ENCODE data around the gene FRMD4A. TPM values are rescaled to one million over a fixed set of nuclear protein-coding genes. Genes with fewer than 3 reads are reported as not detected.

Gene FRMD4A
- total RNA-seq, 1 donor from 2014 or later: 20.2 TPM

GRCh38 chr10:14102056-14102455 is 228.7 kb downstream of the FRMD4A start:
- H3K27me3 Mint-ChIP-seq (ENCODE audit: insufficient read depth, low read depth): peaks cover 7% of the 10 kb centered on the region
- H3K9me3 ChIP-seq (ENCODE audit: low read depth): no peaks in the 10 kb centered on the region
- peaks cover 5% of the 10 kb centered on the region for H3K9me3 Mint-ChIP-seq
- peak; percentile 60 for DNase-seq (ENCODE audit: low spot score)
- H3K4me1 ChIP-seq: peaks cover 7% of the 10 kb centered on the region
- TF ChIP-seq EZH2phosphoT487 (IDR thresholded peaks at IDR 0.05) (no peak), EZH2 (IDR thresholded peaks at IDR 0.05) (no peak), CTCF (IDR thresholded peaks at IDR 0.05) (no peak)
- H3K4me3 ChIP-seq: no peak overlapping the region
- no peaks in the 10 kb centered on the region for H3K79me2 ChIP-seq (ENCODE audit: low read depth)
- H3K27me3 ChIP-seq: no peaks in the 10 kb centered on the region
- H3K36me3 ChIP-seq: no peaks in the 10 kb centered on the region
- H2AFZ ChIP-seq (replicated peaks): no peak overlapping the region
- no peaks in the 10 kb centered on the region for H4K20me1 ChIP-seq (ENCODE audit: low read depth)
- peaks cover 10% of the 10 kb centered on the region for H3F3A ChIP-seq (ENCODE audit: low read depth)
- H3K4me3 Mint-ChIP-seq: no peak overlapping the region
- H3K27ac Mint-ChIP-seq: no peak overlapping the region
- peaks cover 4% of the 10 kb centered on the region for H3K36me3 Mint-ChIP-seq
- H3K4me1 Mint-ChIP-seq: peaks cover 8% of the 10 kb centered on the region
- H3K9ac ChIP-seq: no peak overlapping the region
- no peak overlapping the region for H3K27ac ChIP-seq
- peak overlapping the region; percentile 42 for H3K4me2 ChIP-seq

GRCh38 chr10:14099885-14100284 is 230.8 kb downstream of the FRMD4A start:
- DNase-seq (ENCODE audit: low spot score): no peak
- H3K36me3 Mint-ChIP-seq: peaks cover 4% of the 10 kb centered on the region
- H3K4me1 Mint-ChIP-seq: peaks cover 8% of the 10 kb centered on the region

GRCh38 chr10:14093730-14094484 is 236.8 kb downstream of the FRMD4A start:
- no peaks in the 10 kb centered on the region for H4K20me1 ChIP-seq (ENCODE audit: low read depth)
- H3K27ac ChIP-seq: no peak overlapping the region
- no peak overlapping the region for H3K9ac ChIP-seq
- H3K4me1 Mint-ChIP-seq: peaks cover 35% of the 10 kb centered on the region
- DNase-seq (ENCODE audit: low spot score): peak; percentile 68
- peak overlapping the region; percentile 71 for H2AFZ ChIP-seq (replicated peaks)
- no peaks in the 10 kb centered on the region for H3K79me2 ChIP-seq (ENCODE audit: low read depth)
- no peaks in the 10 kb centered on the region for H3K27me3 Mint-ChIP-seq (ENCODE audit: insufficient read depth, low read depth)
- H3K4me3 Mint-ChIP-seq: no peak overlapping the region
- H3K27me3 ChIP-seq: no peaks in the 10 kb centered on the region
- H3K36me3 Mint-ChIP-seq: no peaks in the 10 kb centered on the region
- no peaks in the 10 kb centered on the region for H3K9me3 ChIP-seq (ENCODE audit: low read depth)
- peaks cover 23% of the 10 kb centered on the region for H3K4me1 ChIP-seq
- peaks cover 23% of the 10 kb centered on the region for H3F3A ChIP-seq (ENCODE audit: low read depth)
- no peaks in the 10 kb centered on the region for H3K36me3 ChIP-seq
- H3K27ac Mint-ChIP-seq: peak overlapping the region; percentile 48
- TF ChIP-seq EZH2 (IDR thresholded peaks at IDR 0.05): no peak
- TF ChIP-seq EZH2phosphoT487 (IDR thresholded peaks at IDR 0.05): no peak
- TF ChIP-seq CTCF (IDR thresholded peaks at IDR 0.05): peak; percentile 42
- H3K9me3 Mint-ChIP-seq: no peaks in the 10 kb centered on the region
- H3K4me3 ChIP-seq: no peak overlapping the region
- peak overlapping the region; percentile 24 for H3K4me2 ChIP-seq

More at GRCh38 chr10:14099885-14100284, 230.8 kb downstream of the FRMD4A start:
- peak overlapping the region; percentile 46 for H2AFZ ChIP-seq (replicated peaks)
- peaks cover 7% of the 10 kb centered on the region for H3K27me3 Mint-ChIP-seq (ENCODE audit: insufficient read depth, low read depth)
- peaks cover 7% of the 10 kb centered on the region for H3K4me1 ChIP-seq
- no peak overlapping the region for H3K9ac ChIP-seq
- TF ChIP-seq EZH2phosphoT487 (IDR thresholded peaks at IDR 0.05) (no peak), EZH2 (IDR thresholded peaks at IDR 0.05) (no peak), CTCF (IDR thresholded peaks at IDR 0.05) (no peak)
- no peak overlapping the region for H3K4me2 ChIP-seq
- peaks cover 2% of the 10 kb centered on the region for H3K9me3 Mint-ChIP-seq
- no peaks in the 10 kb centered on the region for H3K27me3 ChIP-seq
- H3K36me3 ChIP-seq: no peaks in the 10 kb centered on the region
- peaks cover 10% of the 10 kb centered on the region for H3F3A ChIP-seq (ENCODE audit: low read depth)
- H3K4me3 Mint-ChIP-seq: no peak overlapping the region
- H3K27ac ChIP-seq: no peak overlapping the region
- H3K4me3 ChIP-seq: no peak overlapping the region
- H3K79me2 ChIP-seq (ENCODE audit: low read depth): no peaks in the 10 kb centered on the region
- no peak overlapping the region for H3K27ac Mint-ChIP-seq
- H3K9me3 ChIP-seq (ENCODE audit: low read depth): no peaks in the 10 kb centered on the region
- H4K20me1 ChIP-seq (ENCODE audit: low read depth): no peaks in the 10 kb centered on the region

All from neural progenitor cell (in vitro differentiated cells).